ENCODE results near the gene HIPK2. TPM values are rescaled to one million over a fixed set of nuclear protein-coding genes. Genes with fewer than 3 reads are reported as not detected.
"Not testable (repeated sequence)": the region's sequence is repeated elsewhere in the genome, so short reads cannot be mapped to it uniquely, and the experiment has no call there.

HIPK2 gene
- total RNA-seq, 2 donors from 2014 or later = 28.7 to 35.4 TPM

DNA sequence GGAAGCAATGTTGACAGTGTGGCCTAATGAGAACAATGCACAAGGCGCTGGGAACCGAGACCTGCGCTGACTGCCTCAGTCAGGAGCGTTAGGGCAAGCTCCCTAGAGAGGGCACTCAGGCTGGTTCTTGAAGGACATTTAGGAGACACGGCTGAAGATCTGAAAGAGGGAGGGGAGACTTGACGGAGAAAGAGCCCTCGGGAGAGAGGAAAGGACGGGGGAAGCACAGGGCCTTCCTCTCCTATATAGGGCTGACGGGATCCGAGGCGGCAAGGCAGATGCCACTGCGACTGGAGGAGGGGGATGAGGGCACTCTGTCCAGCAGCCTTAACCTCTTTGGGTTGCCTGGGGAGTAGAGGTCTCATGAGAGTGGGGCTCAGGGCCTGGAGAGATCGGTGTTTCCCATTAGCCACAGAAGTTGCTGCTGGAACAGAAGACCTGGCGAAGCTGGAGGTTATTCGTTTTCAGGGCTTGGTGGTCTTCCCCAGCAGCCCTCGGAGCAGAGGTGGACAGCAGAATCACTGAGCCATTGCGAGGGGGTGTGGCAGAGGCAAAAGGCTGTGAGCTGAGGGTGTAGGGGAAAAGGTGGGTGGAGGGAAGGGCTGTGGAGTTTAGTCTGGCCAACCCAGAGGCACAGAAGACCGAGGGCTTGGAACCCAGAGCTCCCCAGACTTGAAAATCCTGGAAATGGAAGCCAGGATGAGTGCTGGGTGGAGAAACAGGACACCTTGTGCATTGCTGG, 218.3 kb downstream of the HIPK2 start:
- Mint-ChIP-seq H3K36me3 (ENCODE audit: insufficient read depth in 2 of 2) (peaks cover 0 to 3% of the 10 kb centered on the region in 2 donors), H3K27ac (no peak overlapping the region), H3K4me3 (no peak overlapping the region), H3K27me3 (ENCODE audit: low read depth) (peaks cover 10% of the 10 kb centered on the region), H3K9me3 (peaks cover 2% of the 10 kb centered on the region in 2 donors), H3K4me1 (ENCODE audit: low read depth) (no peaks in the 10 kb centered on the region)
- DNase-seq (no peak), ATAC-seq (replicated peaks in 1 of 2) (no peak)

- ATAC-seq (replicated peaks in 1 of 2) (no peak), DNase-seq (no peak)
- Mint-ChIP-seq H3K27ac (no peak overlapping the region), H3K36me3 (ENCODE audit: insufficient read depth in 2 of 2) (peaks cover 0 to 3% of the 10 kb centered on the region in 2 donors), H3K27me3 (ENCODE audit: low read depth) (peaks cover 10% of the 10 kb centered on the region), H3K4me3 (no peak overlapping the region), H3K4me1 (ENCODE audit: low read depth) (no peaks in the 10 kb centered on the region), H3K9me3 (peaks cover 2% of the 10 kb centered on the region in 2 donors)
Measured at GRCh38 chr7:139557857-139558581, 219.8 kb downstream of the HIPK2 start.

GRCh38 chr7:139553991-139554700, 223.7 kb downstream of the HIPK2 start:
- not testable (repeated sequence) for H3K4me3 Mint-ChIP-seq; H3K27me3 Mint-ChIP-seq (ENCODE audit: low read depth); ATAC-seq (replicated peaks in 1 of 2); H3K4me1 Mint-ChIP-seq (ENCODE audit: low read depth); H3K9me3 Mint-ChIP-seq; H3K36me3 Mint-ChIP-seq (ENCODE audit: insufficient read depth in 2 of 2); DNase-seq; H3K27ac Mint-ChIP-seq

DNA sequence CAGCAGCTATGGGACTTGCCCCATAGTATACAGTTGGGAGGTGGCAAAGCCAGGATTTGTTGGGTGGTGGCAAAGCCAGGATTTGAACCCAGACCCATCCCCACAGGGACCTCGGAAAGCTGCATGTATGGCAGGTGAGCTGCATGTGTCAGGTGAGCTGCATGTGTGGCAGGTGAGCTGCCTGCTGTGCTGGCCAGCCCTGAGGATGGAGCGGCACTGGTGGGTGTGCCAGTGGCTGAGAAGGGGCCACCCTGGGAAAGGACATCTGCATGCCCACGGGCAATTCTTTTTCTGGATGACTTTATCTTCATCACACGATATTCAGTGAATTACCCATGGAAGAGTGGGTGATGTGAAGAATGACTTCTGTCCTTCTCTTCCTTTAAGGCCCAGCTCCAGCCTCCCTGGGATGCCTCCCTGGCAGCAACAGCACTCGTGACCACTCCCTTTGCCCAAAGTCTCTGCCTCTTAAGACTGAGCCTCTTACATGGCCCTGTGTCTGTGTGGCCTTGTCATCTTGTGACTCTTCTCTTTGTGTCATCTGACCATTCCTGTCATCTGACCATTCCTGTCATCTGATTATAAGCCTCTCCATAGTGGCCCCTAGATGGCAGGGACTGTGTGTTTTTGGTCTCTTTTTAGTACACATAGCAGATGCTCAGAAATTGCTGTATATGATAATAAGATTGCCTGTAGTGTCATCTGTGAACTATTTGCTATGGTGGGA, 229.3 kb downstream of the HIPK2 start:
- Mint-ChIP-seq H3K4me3 (no peak overlapping the region), H3K4me1 (ENCODE audit: low read depth) (no peaks in the 10 kb centered on the region), H3K27me3 (ENCODE audit: low read depth) (no peaks in the 10 kb centered on the region), H3K27ac (no peak overlapping the region), H3K9me3 (no peaks in the 10 kb centered on the region), H3K36me3 (ENCODE audit: insufficient read depth in 2 of 2) (no peaks in the 10 kb centered on the region)
- DNase-seq (no peak), ATAC-seq (replicated peaks in 1 of 2) (no peak)

GRCh38 chr7:139544645-139545044, 233.2 kb downstream of the HIPK2 start:
- ATAC-seq (replicated peaks in 1 of 2) = no peak
- DNase-seq = no peak
- no peak overlapping the region for H3K4me3 Mint-ChIP-seq
- no peaks in the 10 kb centered on the region for H3K4me1 Mint-ChIP-seq (ENCODE audit: low read depth)
- H3K27ac Mint-ChIP-seq = no peak overlapping the region
- no peaks in the 10 kb centered on the region for H3K9me3 Mint-ChIP-seq
- H3K27me3 Mint-ChIP-seq (ENCODE audit: low read depth) = no peaks in the 10 kb centered on the region
- no peaks in the 10 kb centered on the region for H3K36me3 Mint-ChIP-seq (ENCODE audit: insufficient read depth in 2 of 2)

GRCh38 chr7:139543801-139544603, 233.8 kb downstream of the HIPK2 start:
- H3K36me3 Mint-ChIP-seq (ENCODE audit: insufficient read depth in 2 of 2) = no peaks in the 10 kb centered on the region
- DNase-seq (no peak), ATAC-seq (replicated peaks in 1 of 2) (no peak)
- H3K9me3 Mint-ChIP-seq = no peaks in the 10 kb centered on the region
- no peaks in the 10 kb centered on the region for H3K27me3 Mint-ChIP-seq (ENCODE audit: low read depth)
- no peak overlapping the region for H3K4me3 Mint-ChIP-seq
- no peaks in the 10 kb centered on the region for H3K4me1 Mint-ChIP-seq (ENCODE audit: low read depth)
- H3K27ac Mint-ChIP-seq = no peak overlapping the region

GRCh38 chr7:139542308-139543151, 235.3 kb downstream of the HIPK2 start:
- no peak for DNase-seq
- Mint-ChIP-seq H3K27me3 (ENCODE audit: low read depth) (no peaks in the 10 kb centered on the region), H3K9me3 (no peaks in the 10 kb centered on the region), H3K4me3 (no peak overlapping the region), H3K27ac (no peak overlapping the region), H3K36me3 (ENCODE audit: insufficient read depth in 2 of 2) (no peaks in the 10 kb centered on the region), H3K4me1 (ENCODE audit: low read depth) (no peaks in the 10 kb centered on the region)
- no peak for ATAC-seq (replicated peaks in 1 of 2)

- Mint-ChIP-seq H3K27ac (no peak overlapping the region), H3K9me3 (no peaks in the 10 kb centered on the region), H3K4me3 (no peak overlapping the region), H3K36me3 (ENCODE audit: insufficient read depth in 2 of 2) (no peaks in the 10 kb centered on the region), H3K27me3 (ENCODE audit: low read depth) (no peaks in the 10 kb centered on the region), H3K4me1 (ENCODE audit: low read depth) (no peaks in the 10 kb centered on the region)
- DNase-seq (no peak), ATAC-seq (replicated peaks in 1 of 2) (no peak)
Measured at GRCh38 chr7:139541600-139542307, 236.0 kb downstream of the HIPK2 start.

GRCh38 chr7:139540203-139540602, 237.6 kb downstream of the HIPK2 start:
- DNase-seq (no peak), ATAC-seq (replicated peaks in 1 of 2) (no peak)
- no peak overlapping the region for H3K27ac Mint-ChIP-seq
- H3K36me3 Mint-ChIP-seq (ENCODE audit: insufficient read depth in 2 of 2) = no peaks in the 10 kb centered on the region
- H3K27me3 Mint-ChIP-seq (ENCODE audit: low read depth) = no peaks in the 10 kb centered on the region
- no peaks in the 10 kb centered on the region for H3K9me3 Mint-ChIP-seq
- H3K4me1 Mint-ChIP-seq (ENCODE audit: low read depth) = no peaks in the 10 kb centered on the region
- H3K4me3 Mint-ChIP-seq = no peak overlapping the region

DNA sequence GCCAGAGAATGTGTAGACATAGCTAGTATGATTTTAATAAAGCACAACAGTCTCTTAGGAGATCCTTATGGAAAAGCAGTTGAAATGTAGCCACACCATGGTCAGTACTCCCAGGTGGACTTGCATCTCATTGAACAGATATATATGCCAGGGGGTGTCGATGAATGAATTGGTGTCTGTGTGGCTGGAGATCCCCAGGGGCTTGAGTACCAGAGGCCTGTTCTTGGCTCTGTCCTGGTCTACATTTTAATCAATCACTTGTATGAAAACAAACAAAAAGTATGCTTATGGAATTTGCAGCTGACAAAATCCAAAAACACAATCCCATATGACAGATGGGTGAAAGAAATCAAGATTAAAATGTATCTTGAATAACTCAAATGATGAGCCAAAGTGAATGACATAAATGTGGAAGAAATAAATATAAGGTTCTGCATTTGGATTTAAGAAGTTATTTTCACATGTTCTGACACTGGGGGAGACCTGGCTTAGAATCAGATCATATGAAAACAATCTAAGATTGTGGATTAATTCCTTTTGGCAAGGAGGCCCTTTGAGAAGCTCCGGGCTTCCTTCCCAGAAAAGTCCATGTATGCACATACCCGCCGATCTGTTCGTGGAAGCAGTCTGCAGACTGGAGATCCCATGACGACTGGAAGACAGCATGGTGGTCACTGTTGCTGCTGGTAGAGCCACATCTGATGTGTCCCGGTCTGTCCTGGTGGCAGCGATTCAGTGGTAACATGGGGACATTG, 238.7 kb downstream of the HIPK2 start:
- Mint-ChIP-seq H3K27ac (no peak overlapping the region), H3K36me3 (ENCODE audit: insufficient read depth in 2 of 2) (no peaks in the 10 kb centered on the region), H3K27me3 (ENCODE audit: low read depth) (peaks cover 2% of the 10 kb centered on the region), H3K4me3 (no peak overlapping the region), H3K4me1 (ENCODE audit: low read depth) (no peaks in the 10 kb centered on the region), H3K9me3 (no peaks in the 10 kb centered on the region)
- DNase-seq (no peak), ATAC-seq (replicated peaks in 1 of 2) (no peak)

GRCh38 chr7:139536152-139536551, 241.6 kb downstream of the HIPK2 start:
- H3K9me3 Mint-ChIP-seq = no peaks in the 10 kb centered on the region
- peaks cover 6% of the 10 kb centered on the region for H3K27me3 Mint-ChIP-seq (ENCODE audit: low read depth)
- no peaks in the 10 kb centered on the region for H3K4me1 Mint-ChIP-seq (ENCODE audit: low read depth)
- ATAC-seq (replicated peaks in 1 of 2) (no peak), DNase-seq (no peak)
- no peaks in the 10 kb centered on the region for H3K36me3 Mint-ChIP-seq (ENCODE audit: insufficient read depth in 2 of 2)
- H3K4me3 Mint-ChIP-seq = no peak overlapping the region
- H3K27ac Mint-ChIP-seq = no peak overlapping the region
